ENCODE data around the gene DGKH. TPM values are rescaled to one million over a fixed set of nuclear protein-coding genes. Genes with fewer than 3 reads are reported as not detected.

DGKH gene
- total and polyA plus RNA-seq, 9 of the 15 experiments (the other 6 are each of a cell fraction or from before 2014, with no cell fraction given), result 0.38 to 4.4 (median 3.1) TPM

- TF ChIP-seq HMGN3 (IDR thresholded peaks at IDR 0.05; ENCODE audit: borderline replicate concordance, extremely low read depth, insufficient read length, low read depth, low read length), result peak; percentile 11
- no peak for TF ChIP-seq MLLT1 (IDR thresholded peaks at IDR 0.05)
- TF ChIP-seq TFAP4 (CRISPR knock-in tag; IDR thresholded peaks at IDR 0.05; ENCODE audit: borderline replicate concordance), result peak; percentile 24; the same call in 1 of the 2 replicates
- peak; percentile 84; the same call in 1 of the 2 replicates for TF ChIP-seq MAX (CRISPR knock-in tag; IDR thresholded peaks at IDR 0.05)
- TF ChIP-seq MNT (conservative IDR thresholded peaks at IDR 0.05), result 0 out of 4 replicates have a peak, but pooled peaks have one; percentile 7 to 38
- no peak for TF ChIP-seq ATF3 (IDR thresholded peaks at IDR 0.05)
- no peak for TF ChIP-seq ATF3 (CRISPR knock-in tag; conservative IDR thresholded peaks at IDR 0.05)
Measured at GRCh38 chr13:42048684-42049453, 421 bp downstream of the DGKH start (continued).

Measured in K562 (cell line).